Astrocyte (in vitro differentiated cells and primary cell): ENCODE measurements around the gene FOXO6.

Source experiments
- EZH2 ChIP-seq: IDR thresholded peaks from 2 replicates; pipeline ENCODE4 v1.6.1; 2012; ENCODE audit warnings: mild to moderate bottlenecking, low read length, inconsistent platforms; ENCODE audit not compliant: insufficient read depth
- TF ChIP-seq, protein P1 (sequence below): IDR thresholded peaks from 2 replicates; pipeline ENCODE4 v1.5.1; 2011; ENCODE audit warnings: low read depth, mild to moderate bottlenecking, inconsistent platforms, low read length, moderate library complexity; ENCODE audit not compliant: insufficient read depth

DNA sequence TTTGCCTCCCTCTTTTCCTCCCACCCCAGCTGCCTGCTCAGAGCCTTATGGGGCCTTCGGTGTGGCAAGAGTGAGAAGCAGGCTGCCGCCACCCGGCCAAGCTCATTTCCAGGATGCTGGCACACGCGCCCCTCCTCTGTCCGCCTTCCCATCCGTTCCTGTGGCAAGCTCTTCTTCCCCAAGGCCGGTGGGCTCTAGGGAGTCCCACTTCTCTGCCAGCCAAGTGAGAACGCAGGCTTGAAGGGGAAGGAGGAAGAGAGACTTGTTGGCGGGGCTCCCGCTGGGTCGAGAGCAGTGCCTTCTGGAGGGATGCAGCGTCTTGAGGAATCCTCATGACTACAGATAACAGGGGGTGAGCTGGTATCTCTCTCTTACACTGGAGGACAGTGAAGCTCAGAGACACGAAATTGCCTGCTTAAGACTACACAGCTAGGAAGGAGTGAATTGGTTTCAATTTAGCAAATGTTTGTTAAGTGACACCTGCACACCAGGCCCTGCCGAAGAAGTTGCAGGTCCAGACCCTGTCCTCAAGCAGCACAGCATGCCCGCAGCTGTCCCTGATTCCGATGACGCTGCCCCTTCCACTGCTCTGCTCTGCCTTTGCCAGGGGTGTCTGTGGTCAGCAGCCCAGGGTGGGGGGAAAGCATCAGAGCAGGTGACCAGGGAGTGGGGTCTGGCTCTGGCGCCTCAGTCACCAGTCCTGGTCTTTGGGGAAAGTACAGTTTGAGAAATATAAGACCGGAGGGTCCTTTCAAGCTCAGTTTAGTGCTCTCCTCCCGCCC, 40.1 kb upstream of the FOXO6 start:
- TF ChIP-seq, protein P1, sequence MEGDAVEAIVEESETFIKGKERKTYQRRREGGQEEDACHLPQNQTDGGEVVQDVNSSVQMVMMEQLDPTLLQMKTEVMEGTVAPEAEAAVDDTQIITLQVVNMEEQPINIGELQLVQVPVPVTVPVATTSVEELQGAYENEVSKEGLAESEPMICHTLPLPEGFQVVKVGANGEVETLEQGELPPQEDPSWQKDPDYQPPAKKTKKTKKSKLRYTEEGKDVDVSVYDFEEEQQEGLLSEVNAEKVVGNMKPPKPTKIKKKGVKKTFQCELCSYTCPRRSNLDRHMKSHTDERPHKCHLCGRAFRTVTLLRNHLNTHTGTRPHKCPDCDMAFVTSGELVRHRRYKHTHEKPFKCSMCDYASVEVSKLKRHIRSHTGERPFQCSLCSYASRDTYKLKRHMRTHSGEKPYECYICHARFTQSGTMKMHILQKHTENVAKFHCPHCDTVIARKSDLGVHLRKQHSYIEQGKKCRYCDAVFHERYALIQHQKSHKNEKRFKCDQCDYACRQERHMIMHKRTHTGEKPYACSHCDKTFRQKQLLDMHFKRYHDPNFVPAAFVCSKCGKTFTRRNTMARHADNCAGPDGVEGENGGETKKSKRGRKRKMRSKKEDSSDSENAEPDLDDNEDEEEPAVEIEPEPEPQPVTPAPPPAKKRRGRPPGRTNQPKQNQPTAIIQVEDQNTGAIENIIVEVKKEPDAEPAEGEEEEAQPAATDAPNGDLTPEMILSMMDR = no peak
- TF ChIP-seq EZH2 = no peak
